Activated CD8-positive, alpha-beta memory T cell treated with anti-CD3 and anti-CD28 coated beads, Interleukin-2, amount 10 ng/mL, durations not matched to agents 7 days and 5 days (primary cell): Measurements from ENCODE around the gene NEURL3. TPM values are rescaled to one million over a fixed set of nuclear protein-coding genes. Genes with fewer than 3 reads are reported as not detected.

Source experiments
- ATAC-seq: fragments of 150-1000 bp; cut with Tn5 transposase; one replicate; pipeline ENCODE4 v1.10.0; 2021; ENCODE audit warnings: moderate library complexity
- CTCF ChIA-PET: fragments of 350-600 bp; sonication (Branson Sonifier 250); formaldehyde crosslinking; loops from one replicate; lab custom pipeline; 2021; ENCODE audit warnings: antibody characterized with exemption; lab: Charles Lee
- DNase-seq: peaks from one replicate; pipeline ENCODE4 v3.0.0-alpha.2; 2020
- H3K27ac Mint-ChIP-seq: one replicate; pipeline ENCODE4 v1.8.0; 2021; ENCODE audit warnings: mild to moderate bottlenecking, mixed read lengths
- H3K27me3 Mint-ChIP-seq: one replicate; pipeline ENCODE4 v1.8.0; 2021; ENCODE audit warnings: mixed read lengths
- H3K36me3 Mint-ChIP-seq: one replicate; pipeline ENCODE4 v1.8.0; 2021; ENCODE audit warnings: mild to moderate bottlenecking, mixed read lengths
- H3K4me1 Mint-ChIP-seq: one replicate; pipeline ENCODE4 v1.8.0; 2021; ENCODE audit warnings: mixed read lengths
- H3K4me3 Mint-ChIP-seq: one replicate; pipeline ENCODE4 v1.8.0; 2021; ENCODE audit warnings: mild to moderate bottlenecking, moderate library complexity, mixed read lengths
- H3K9me3 Mint-ChIP-seq: one replicate; pipeline ENCODE4 v1.8.0; 2022; ENCODE audit warnings: low read depth, mixed read lengths
- total RNA-seq, 2 experiments: library from RNA; stranded (reverse); gene quantifications; one replicate each; pipeline ENCODE4 v1.2.3, GENCODE V29; 2021

NEURL3 gene
- total RNA-seq, 2 experiments from 2014 or later, result 0.38 to 0.52 TPM

DNA sequence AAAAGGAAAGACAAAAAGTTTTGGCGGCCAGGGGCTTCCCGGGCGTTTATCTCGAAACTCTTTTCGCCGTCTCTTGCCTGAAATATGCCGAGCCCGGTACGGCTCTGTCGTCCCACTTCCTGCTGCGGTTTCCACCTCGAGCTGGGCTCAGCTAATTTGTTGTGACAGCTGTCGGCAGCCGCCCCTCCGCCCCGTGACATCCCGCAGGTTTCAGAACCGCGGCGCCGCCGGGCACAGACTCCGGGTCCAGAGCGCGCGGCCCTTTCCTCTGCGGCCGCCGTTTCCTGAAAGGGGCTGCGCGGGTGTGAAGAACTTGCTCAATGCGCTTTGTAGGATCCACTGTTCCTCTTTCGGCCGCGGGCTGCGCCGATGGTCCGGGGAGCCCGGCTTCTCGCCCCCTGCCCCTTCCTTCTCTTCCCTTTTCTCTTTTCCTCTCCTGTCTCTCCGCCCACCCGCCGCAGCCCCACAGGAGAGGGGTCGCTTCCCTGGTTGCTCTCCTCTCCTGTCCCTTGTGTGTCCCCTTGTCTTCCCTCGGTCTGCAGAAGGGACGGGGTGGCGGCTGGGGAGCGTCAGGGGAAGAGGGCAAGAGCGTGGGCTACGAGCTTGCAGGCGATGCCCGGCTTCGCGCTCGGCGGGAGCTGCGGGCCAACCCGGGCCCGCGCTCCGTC lies 32.0 kb upstream of the NEURL3 start:
- H3K4me3 Mint-ChIP-seq, result peak overlapping the region; percentile 90

DNA sequence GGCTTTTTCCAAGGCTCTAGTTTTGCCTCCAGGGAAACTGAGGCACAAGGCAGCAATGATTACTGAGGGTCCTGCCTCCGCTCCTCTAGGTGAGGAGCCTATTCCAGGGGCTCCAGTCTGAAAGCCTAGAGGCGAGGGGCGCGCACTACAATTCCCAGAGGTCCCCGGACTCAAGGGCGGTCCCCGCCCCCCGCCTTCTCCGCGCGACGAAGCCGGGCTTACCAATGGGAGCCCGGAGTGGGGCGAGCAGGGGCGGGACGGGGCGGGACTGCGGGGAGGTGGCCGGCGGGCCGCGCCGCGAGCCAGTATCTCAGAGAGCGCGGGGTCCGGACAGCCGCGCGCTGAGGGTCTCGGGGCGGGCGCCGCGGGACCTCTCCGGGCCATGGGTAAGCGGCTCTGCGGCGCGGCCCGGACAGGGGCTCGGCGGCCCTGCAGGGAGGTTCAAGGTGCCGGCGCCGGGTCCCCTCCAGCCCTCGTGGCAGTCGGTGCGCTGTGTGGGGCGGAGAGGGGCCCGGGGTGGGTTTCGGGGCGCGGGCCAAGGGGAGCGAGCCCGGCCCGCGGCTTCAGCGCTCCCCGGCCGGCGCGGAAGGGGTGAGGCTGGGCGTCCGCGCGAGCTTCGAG lies 31.4 kb upstream of the NEURL3 start, which contains the start of gene ARID5A:
Gene ARID5A, plus strand, starts transcription at position 308 of the 621 bp plus-strand sequence. Its CDS starts 75 bp downstream, at position 383.
- peaks cover 70% of the 10 kb centered on the region for H3K4me1 Mint-ChIP-seq
- no peaks in the 10 kb centered on the region for H3K9me3 Mint-ChIP-seq
- peak; percentile 95 for DNase-seq
- H3K4me3 Mint-ChIP-seq, result peak within 1 kb of the TSS; percentile 90
- no peaks in the 10 kb centered on the region for H3K27me3 Mint-ChIP-seq
- peak; percentile 73 for ATAC-seq
- CTCF ChIA-PET, result interaction anchor here (1.0 to 6.2 kb wide), 7 partner anchors 10 to 321 kb away, joined by 3 to 70 read pairs (median 10); partner anchors contain the start of gene ANKRD39
- H3K36me3 Mint-ChIP-seq, result peaks cover 20% of the 10 kb centered on the region
- peak within 1 kb of the TSS; percentile 94 for H3K27ac Mint-ChIP-seq

More for the DNA sequence above, 32.0 kb upstream of the NEURL3 start:
- CTCF ChIA-PET, result interaction anchor here (0.5 to 6.2 kb wide), 14 partner anchors 10 to 545 kb away, joined by 3 to 70 read pairs (median 5); partner anchors contain the start of genes ANKRD39 and NEURL3
- peaks cover 67% of the 10 kb centered on the region for H3K4me1 Mint-ChIP-seq
- H3K27ac Mint-ChIP-seq, result peak overlapping the region; percentile 94
- no peaks in the 10 kb centered on the region for H3K27me3 Mint-ChIP-seq
- no peaks in the 10 kb centered on the region for H3K9me3 Mint-ChIP-seq
- peaks cover 22% of the 10 kb centered on the region for H3K36me3 Mint-ChIP-seq
- DNase-seq, result peak; percentile 97
- peak; percentile 56 for ATAC-seq

DNA sequence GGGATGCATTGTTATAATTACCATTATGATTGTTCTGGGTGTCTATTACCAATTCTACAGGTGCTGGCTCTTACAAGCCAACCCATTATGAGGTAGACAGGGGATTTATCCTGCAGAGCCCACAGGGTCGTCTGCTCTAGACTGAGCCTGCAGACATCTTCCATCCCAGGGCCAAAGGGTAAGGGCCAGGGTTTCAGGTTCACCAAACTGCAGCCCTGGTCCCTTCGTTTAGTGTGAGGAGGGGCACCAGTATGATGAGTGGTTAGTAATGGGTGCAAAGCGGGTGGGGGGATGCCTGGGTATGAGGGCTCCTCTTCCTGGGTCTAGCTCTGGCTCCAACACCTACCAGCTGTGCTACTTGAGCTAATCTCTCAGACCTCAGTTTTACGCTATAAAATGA lies 30.2 kb upstream of the NEURL3 start:
- Mint-ChIP-seq H3K4me1 (peaks cover 74% of the 10 kb centered on the region), H3K27me3 (no peaks in the 10 kb centered on the region), H3K4me3 (no peak overlapping the region), H3K9me3 (no peaks in the 10 kb centered on the region), H3K27ac (no peak overlapping the region), H3K36me3 (peaks cover 17% of the 10 kb centered on the region)
- no peak for ATAC-seq
- CTCF ChIA-PET, result interaction anchor here (0.6 to 1.1 kb wide), 4 partner anchors 9 to 13 kb away, joined by 3 to 6 read pairs (median 4); no protein-coding TSS in a partner anchor
- DNase-seq, result no peak

DNA sequence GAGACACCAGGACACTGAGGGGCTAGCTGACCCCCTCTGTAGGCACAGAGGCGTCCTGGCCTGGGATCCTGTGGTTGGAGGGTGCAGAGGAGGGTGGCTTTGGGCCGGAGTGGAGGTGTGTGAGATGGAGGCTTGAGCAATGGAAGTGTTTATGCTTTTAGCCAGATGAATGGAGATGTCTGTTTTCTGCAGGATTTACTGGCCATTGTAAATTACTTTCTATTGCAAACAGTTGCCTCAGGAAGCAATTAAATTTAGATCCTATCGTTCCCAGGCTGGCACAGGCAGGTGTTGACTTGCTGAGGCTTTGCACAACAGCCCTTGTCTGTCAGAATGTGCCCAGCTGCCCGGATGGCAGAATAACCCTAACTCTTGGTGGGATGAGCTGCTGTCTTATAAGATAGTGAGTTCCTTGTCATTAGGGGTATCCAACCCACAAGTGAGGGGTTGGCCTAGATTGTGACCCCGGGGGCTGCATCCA lies 29.6 kb upstream of the NEURL3 start:
- Mint-ChIP-seq H3K27ac (no peak overlapping the region), H3K4me1 (peaks cover 74% of the 10 kb centered on the region), H3K27me3 (no peaks in the 10 kb centered on the region), H3K9me3 (no peaks in the 10 kb centered on the region), H3K36me3 (peaks cover 11% of the 10 kb centered on the region), H3K4me3 (no peak overlapping the region)
- DNase-seq, result no peak
- CTCF ChIA-PET, result interaction anchor here (1.0 to 2.4 kb wide), 4 partner anchors 9 to 22 kb away, joined by 3 to 11 read pairs (median 4); no protein-coding TSS in a partner anchor
- no peak for ATAC-seq

DNA sequence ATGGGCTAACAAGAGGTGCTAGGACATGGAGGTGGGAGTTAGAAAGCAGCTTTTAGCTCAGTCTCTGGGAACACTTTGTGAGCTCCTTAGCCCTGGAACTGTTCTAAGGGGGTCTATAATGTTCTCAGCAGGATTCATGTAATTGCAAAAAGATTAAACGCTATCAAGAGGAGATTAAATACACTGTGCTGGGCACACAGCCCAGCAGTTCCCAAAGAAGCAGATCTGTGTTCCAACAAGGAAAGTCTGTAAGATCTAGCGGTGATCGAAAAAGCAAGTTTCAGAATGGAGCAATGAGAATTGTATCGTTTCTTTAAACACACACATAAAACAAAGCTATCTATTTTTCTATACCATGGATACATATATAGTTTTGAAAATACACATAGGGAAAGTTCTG lies 29.0 kb upstream of the NEURL3 start:
- ATAC-seq, result no peak

DNA sequence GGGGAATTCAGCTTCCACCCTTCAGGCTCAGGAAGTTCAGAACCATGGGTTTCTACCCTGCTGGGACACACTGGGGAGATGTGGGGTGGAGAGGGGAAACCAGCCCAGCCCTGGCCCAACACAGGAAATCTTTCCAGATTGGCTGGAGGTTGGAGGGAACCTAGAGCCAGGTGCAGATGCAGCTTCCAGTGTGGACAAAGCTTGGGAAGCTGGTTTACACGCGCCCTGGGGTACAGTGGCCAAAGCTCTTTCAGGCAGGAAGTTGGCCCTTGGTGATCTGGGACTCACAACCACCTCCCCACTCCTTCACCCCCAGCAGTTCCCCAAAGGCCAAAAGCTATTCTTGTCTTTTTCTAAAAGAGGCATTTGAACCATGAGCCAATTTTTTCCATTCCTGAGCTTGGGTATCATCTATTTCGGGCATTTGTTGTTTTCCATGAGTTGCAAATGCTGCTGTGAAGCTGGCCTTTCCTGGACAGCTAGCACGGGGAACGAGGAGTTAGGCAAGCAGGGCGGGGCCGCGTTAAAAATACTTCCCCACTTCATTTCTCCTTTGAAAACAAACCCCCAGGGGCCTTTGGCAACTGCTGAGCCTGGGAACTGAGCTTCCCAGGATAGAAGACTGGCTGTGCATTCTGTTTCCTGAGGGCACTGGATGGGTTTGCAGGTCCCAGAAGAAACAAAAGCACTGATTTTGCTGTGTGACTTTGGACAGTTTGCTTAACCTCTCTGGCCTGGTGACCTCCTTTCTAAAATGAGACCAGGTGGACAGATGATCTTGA lies 28.3 kb upstream of the NEURL3 start:
- Mint-ChIP-seq H3K9me3 (no peaks in the 10 kb centered on the region), H3K36me3 (peaks cover 1% of the 10 kb centered on the region), H3K27ac (no peak overlapping the region), H3K4me3 (no peak overlapping the region), H3K4me1 (peaks cover 74% of the 10 kb centered on the region), H3K27me3 (no peaks in the 10 kb centered on the region)
- ATAC-seq, result no peak
- no peak for DNase-seq
- CTCF ChIA-PET, result interaction anchor here (0.8 to 2.4 kb wide), 9 partner anchors 8 to 217 kb away, joined by 3 to 11 read pairs (median 3); no protein-coding TSS in a partner anchor

More for the DNA sequence above, 29.0 kb upstream of the NEURL3 start:
- Mint-ChIP-seq H3K27me3 (no peaks in the 10 kb centered on the region), H3K9me3 (no peaks in the 10 kb centered on the region), H3K36me3 (peaks cover 6% of the 10 kb centered on the region), H3K27ac (no peak overlapping the region), H3K4me1 (peaks cover 74% of the 10 kb centered on the region), H3K4me3 (no peak overlapping the region)
- DNase-seq, result no peak
- CTCF ChIA-PET, result interaction anchor here (1.0 to 2.4 kb wide), 6 partner anchors 9 to 27 kb away, joined by 3 to 11 read pairs (median 3); no protein-coding TSS in a partner anchor

DNA sequence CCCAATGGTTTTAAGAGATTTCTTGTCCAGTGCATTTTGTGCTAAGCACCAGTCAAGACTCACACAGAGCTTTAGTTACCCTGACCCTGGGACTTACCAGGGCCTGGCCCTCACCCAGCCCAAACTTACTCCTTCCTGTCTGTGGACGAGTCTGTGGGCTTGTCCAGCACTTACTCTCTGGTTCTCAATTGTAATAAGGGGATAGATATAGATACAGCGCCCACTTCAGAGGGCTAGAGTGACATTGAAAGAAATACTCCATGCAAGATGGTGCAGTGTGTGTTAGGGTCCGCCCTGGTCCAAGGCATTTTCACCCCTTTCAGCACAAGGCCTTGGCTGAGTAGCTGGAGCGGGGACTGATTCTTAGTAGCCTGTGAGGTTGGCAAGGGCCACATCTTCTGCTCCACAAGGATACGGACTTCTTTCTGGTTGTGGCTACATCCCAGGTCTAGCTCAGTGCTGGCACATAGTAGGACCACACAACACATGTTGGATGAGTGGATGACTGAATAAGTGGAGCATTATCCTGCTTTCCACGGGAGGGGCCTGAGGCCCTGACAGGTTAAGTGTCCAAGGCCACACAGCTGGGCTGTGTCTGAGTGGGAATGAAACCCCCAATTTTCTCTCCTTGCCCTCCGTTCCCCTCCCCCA lies 27.6 kb upstream of the NEURL3 start:
- H3K4me1 Mint-ChIP-seq, result peaks cover 78% of the 10 kb centered on the region
- peak overlapping the region; percentile 75 for H3K27ac Mint-ChIP-seq
- no peak for DNase-seq
- no peak overlapping the region for H3K4me3 Mint-ChIP-seq
- no peak for ATAC-seq
- no peaks in the 10 kb centered on the region for H3K36me3 Mint-ChIP-seq
- H3K27me3 Mint-ChIP-seq, result no peaks in the 10 kb centered on the region
- CTCF ChIA-PET, result interaction anchor here (0.8 to 2.4 kb wide), 6 partner anchors 15 to 217 kb away, joined by 3 to 11 read pairs (median 4); no protein-coding TSS in a partner anchor
- H3K9me3 Mint-ChIP-seq, result no peaks in the 10 kb centered on the region

DNA sequence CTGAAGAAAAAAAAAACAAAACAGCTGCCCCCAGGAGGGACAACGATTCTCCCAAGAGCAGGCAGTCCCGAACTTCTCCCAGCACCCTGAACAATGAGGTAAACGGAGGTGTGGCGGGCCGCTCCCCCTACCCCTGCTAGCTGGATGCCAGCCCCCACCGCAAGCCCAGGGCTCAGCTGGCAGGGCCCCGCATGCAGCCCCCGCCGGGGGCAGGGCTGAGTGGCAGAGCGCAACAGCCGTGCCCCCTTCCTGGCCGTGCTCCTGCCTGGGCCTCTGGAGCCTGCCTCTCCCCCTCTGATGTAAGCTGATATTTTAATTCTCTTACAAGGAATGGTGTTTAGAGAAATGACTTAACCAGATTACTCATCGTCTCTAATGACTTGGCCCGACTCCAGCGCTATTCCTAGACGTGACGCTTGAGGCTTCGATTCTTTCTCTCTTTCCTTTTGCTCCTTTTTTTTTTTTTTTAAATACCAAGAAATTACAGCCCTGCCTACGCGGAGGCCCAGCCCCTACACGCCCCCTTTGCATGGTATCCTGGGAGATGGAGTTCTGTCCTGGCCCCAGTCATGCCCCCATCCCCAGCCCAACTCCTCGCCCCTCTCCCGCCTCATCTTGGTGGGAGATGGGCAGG lies 26.8 kb upstream of the NEURL3 start:
- DNase-seq, result peak; percentile 86
- no peaks in the 10 kb centered on the region for H3K9me3 Mint-ChIP-seq
- CTCF ChIA-PET, result interaction anchor here (0.7 to 1.5 kb wide), 4 partner anchors 10 to 63 kb away, joined by 3 to 7 read pairs (median 4); no protein-coding TSS in a partner anchor
- H3K4me1 Mint-ChIP-seq, result peaks cover 81% of the 10 kb centered on the region
- H3K36me3 Mint-ChIP-seq, result no peaks in the 10 kb centered on the region
- peak; percentile 20 for ATAC-seq
- no peaks in the 10 kb centered on the region for H3K27me3 Mint-ChIP-seq
- H3K27ac Mint-ChIP-seq, result peak overlapping the region; percentile 75
- H3K4me3 Mint-ChIP-seq, result peak overlapping the region; percentile 60

DNA sequence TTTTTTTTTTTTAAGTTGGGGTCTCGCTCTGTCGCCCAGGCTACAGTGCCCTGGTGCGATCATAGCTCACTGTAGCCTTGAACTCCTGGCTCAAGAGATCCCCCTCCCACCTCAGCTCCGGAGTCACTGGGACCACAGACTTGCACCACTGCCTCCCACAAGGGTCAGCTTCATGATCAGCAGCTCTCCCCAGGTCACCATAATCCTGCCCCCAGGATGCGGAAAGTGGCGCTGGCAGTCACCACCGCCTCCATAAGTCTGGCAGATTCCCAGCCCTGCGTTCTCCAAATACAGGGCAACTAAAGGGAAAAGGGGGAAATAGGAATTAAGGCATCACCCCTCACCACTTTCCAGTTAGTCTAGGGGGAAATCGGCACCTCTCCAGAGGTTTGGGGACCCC lies 26.2 kb upstream of the NEURL3 start:
- no peaks in the 10 kb centered on the region for H3K9me3 Mint-ChIP-seq
- H3K27me3 Mint-ChIP-seq, result no peaks in the 10 kb centered on the region
- ATAC-seq (no peak), DNase-seq (no peak)
- H3K4me1 Mint-ChIP-seq, result peaks cover 87% of the 10 kb centered on the region
- CTCF ChIA-PET, result interaction anchor here (0.9 to 2.2 kb wide), 5 partner anchors 22 to 123 kb away, joined by 3 to 14 read pairs (median 4); no protein-coding TSS in a partner anchor
- peak overlapping the region; percentile 60 for H3K4me3 Mint-ChIP-seq
- H3K36me3 Mint-ChIP-seq, result no peaks in the 10 kb centered on the region
- peak overlapping the region; percentile 75 for H3K27ac Mint-ChIP-seq

DNA sequence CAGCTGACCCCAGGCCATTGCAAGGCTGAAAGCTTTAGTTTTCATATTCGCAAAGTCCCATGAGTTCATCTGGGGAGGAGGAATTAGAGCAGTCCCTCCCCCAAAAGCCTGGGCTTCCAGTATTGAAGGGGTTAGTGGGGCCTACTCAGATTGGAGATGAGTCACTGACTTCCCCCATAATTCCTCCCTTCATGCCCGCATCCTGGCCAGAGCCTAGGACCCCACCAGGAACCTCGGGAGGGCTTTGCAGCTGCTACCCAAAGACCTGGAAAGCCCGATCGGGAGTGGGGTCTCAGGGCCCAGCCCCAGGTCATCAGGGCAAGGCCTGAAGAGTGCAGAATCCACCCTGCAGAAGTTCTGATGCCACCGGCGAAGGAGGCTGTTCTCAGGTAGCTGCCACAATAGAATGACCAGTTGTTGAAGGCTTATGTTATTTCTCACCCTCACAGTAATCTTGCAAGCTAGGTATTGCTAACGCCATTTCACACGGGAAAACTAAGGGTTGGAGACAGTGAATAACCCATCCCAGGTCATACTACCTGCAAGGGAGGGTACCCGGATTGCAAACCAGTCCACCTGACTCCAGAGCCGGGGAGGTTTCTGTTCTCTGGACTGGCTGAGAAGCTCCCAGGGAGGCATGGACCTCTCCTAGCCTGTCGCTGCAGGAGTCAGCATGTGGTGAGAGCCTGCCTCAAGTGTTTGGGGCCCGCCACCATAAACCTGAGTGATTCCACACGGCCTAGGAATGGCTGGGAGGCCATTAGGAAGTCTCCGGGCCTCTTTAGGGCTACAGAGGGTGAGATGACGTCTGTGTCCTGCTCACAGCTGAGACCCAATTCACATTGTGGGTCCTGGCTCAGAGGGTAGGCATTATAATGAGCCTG lies 25.6 kb upstream of the NEURL3 start:
- no peaks in the 10 kb centered on the region for H3K27me3 Mint-ChIP-seq
- H3K9me3 Mint-ChIP-seq, result no peaks in the 10 kb centered on the region
- H3K27ac Mint-ChIP-seq, result peak overlapping the region; percentile 75
- CTCF ChIA-PET, result interaction anchor here (1.4 to 2.2 kb wide), 3 partner anchors 21 to 123 kb away, joined by 4 to 14 read pairs (median 8); no protein-coding TSS in a partner anchor
- DNase-seq, result no peak
- peaks cover 87% of the 10 kb centered on the region for H3K4me1 Mint-ChIP-seq
- no peaks in the 10 kb centered on the region for H3K36me3 Mint-ChIP-seq
- no peak for ATAC-seq
- no peak overlapping the region for H3K4me3 Mint-ChIP-seq

DNA sequence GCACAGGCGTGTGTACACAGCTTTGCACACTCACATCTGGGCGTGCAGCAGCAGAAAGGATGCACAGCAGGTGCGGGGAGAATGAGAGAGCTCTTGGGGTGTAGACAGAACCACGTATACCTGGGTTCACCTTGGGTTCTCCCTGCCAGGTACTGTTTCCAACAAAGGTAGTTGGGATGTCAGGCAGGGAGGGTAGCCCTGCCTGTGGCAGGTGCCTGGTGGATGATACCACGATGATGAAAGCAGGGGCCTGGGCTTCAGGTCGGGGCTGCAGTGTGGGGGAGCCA lies 24.9 kb upstream of the NEURL3 start:
- ATAC-seq (no peak), DNase-seq (no peak)
- H3K36me3 Mint-ChIP-seq, result no peaks in the 10 kb centered on the region
- CTCF ChIA-PET, result interaction anchor here (1.4 to 7.6 kb wide), 4 partner anchors 9 to 122 kb away, joined by 4 to 70 read pairs (median 11); partner anchors contain the start of gene ARID5A
- peak overlapping the region; percentile 68 for H3K27ac Mint-ChIP-seq
- no peaks in the 10 kb centered on the region for H3K27me3 Mint-ChIP-seq
- H3K9me3 Mint-ChIP-seq, result no peaks in the 10 kb centered on the region
- H3K4me3 Mint-ChIP-seq, result no peak overlapping the region
- peaks cover 87% of the 10 kb centered on the region for H3K4me1 Mint-ChIP-seq
